GM18951 (cell line): ENCODE results near the gene SATL1.
"Not testable (repeated sequence)": the region's sequence is repeated elsewhere in the genome, so short reads cannot be mapped to it uniquely, and the experiment has no call there.

Source experiments
- POLR2A ChIP-seq: IDR thresholded peaks from 4 replicates; pipeline ENCODE4 v1.6.1; 2011; ENCODE audit warnings: mild to moderate bottlenecking; ENCODE audit not compliant: insufficient read length, insufficient read depth; ENCODE audit errors: extremely low read depth
- in situ Hi-C: fragments of 300-500 bp; cut with MboI; formaldehyde crosslinking; loops from one replicate; pipeline ENCODE4 v1.12.0; 2022; ENCODE audit warnings: low sequenced_read_pairs, mixed read lengths, inconsistent platforms; ENCODE audit not compliant: unreplicated experiment

Gene SATL1

DNA sequence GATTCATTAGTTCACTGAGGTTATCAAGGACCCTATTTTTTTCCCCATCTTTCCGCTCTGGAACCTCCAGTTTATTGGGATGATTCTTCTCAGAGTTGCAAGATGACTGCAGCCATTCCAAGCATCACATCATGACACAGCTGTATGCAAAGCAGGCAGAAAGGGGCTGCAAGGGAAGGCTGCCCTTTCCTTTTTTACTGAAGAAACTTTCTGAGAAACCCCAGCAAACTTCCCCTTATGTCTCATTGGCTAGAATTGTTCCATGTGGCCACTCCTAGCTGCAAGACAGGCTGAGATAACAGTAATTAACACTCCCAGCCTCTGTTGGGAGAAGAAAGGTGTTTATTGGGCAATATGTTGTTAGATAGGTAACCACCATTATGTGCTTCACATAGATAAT, 102.6 kb downstream of the SATL1 start:
- no peak for TF ChIP-seq POLR2A
- in situ Hi-C loops: no loop called here

DNA sequence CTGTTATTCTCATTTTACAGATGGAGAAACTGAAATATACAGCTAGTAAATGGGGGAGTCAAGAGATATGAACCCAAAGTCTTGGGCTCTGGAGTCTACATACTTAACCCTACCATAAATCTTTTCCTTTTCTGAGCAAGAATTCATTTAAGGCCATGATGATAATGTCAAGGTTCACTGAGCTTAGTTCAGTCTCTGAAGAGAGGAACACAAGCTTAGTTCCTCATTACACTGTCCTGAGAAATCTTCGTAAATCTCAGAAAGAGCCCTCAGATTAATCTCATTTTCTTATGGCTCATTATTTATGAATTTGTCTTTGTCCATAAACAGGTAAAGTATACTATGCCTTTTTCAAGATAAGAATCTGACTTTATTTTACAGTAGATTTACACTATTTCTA, 104.2 kb downstream of the SATL1 start:
- in situ Hi-C loops: no loop called here
- TF ChIP-seq POLR2A: no peak

DNA sequence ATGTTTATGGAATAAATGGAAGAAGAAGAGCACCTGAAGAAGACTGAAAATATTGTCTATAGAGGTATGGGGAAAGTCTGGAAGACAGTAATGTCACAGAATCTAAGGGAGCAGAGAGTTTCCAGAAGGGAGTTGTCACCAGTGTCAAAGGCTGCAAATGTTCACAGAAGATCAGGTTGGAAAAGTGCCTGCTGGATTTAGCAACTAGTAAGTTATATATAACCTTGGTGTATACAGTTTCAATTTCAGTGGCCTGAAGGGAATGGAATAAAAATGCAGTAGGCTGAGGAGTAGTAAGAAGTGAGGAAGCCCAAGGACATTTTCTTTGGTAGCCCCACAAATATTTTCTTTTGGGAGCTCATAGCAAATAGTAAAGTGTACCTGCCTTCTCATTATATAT, 107.2 kb downstream of the SATL1 start:
- in situ Hi-C loops: no loop called here
- no peak for TF ChIP-seq POLR2A

DNA sequence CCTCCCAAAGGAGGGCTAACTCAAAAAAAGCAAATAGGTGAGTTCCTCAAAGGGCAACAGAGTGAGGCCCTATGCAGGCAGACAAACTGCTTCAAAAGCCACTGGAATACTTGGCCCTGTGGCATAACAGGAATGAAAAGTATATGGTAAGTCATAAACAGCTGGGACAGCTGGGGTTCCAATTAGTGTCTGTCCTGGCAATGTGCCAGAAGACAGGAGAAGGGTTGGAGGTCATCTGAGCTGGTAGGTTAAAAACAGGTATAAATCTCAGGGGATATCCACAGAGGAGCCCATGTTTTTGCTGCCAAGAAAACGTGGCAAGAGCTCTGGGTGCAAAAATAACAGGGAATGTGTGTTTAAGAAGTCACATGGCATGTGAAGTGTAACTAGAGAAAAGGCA, 128.3 kb downstream of the SATL1 start:
- in situ Hi-C loops: loop anchor here (25.0 kb wide), 1 partner anchor 422 kb away; no protein-coding TSS in a partner anchor
- TF ChIP-seq POLR2A: no peak

DNA sequence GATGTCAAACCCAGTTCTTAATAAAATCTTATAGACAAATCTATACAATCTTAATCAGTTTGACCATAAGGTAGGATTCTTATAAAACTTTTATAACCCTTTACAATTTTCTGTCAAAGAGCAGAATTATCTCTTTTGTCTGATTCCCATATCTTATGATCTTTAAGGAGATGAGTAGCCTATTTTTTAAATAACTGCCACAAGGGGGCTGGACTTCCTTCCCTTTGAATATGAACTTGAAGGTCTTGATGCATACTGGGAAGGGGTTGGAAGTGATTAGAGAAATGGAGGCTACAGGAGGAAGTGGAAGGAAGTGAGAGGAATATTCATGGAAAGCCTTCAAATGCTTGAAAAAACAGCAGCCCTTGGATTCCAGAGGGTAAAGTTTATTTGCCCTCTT, 128.8 kb downstream of the SATL1 start:
- TF ChIP-seq POLR2A: no peak
- in situ Hi-C loops: loop anchor here (25.0 kb wide), 1 partner anchor 423 kb away; no protein-coding TSS in a partner anchor

DNA sequence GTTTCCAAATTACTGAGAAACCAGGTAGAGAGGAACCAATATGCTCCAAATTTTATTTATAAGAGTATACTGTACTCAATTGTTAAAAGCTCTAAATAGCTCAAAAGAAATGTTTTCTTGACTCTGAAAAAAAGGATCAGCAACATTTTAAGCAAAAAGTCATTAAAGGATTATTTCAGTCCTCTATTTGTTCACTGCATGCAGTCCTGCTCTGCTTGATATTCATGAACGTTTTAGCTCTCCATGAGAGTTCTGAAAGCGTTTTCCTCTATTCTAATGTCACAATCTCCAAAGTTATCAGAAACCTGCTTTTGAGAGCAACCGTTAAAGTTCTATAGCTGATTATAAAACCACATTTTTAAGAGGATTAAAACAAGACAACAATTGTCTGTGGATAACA, 129.4 kb downstream of the SATL1 start:
- in situ Hi-C loops: loop anchor here (25.0 kb wide), 1 partner anchor 423 kb away; no protein-coding TSS in a partner anchor

DNA sequence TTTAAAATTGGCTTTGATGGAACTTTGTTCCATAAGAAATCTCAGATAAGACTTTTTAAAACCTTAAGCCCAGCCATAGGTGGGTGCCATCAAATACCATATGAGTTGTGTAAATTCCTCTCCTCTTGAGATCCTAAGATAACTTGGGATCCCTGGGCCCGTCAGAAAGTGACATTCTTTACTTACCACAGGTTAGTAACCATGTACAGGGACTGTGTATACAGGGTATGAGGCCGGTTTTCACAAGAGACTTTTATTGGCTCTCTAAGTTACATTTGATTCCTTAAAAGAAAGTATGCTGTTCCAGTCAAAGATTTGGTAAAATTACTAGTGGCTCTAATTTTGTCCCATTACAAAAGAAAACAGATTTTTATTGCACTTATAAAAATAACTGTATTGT, 129.8 kb downstream of the SATL1 start:
- in situ Hi-C loops: loop anchor here (25.0 kb wide), 1 partner anchor 424 kb away; no protein-coding TSS in a partner anchor
- no peak for TF ChIP-seq POLR2A

More for the DNA sequence above, 129.4 kb downstream of the SATL1 start:
- TF ChIP-seq POLR2A: no peak

DNA sequence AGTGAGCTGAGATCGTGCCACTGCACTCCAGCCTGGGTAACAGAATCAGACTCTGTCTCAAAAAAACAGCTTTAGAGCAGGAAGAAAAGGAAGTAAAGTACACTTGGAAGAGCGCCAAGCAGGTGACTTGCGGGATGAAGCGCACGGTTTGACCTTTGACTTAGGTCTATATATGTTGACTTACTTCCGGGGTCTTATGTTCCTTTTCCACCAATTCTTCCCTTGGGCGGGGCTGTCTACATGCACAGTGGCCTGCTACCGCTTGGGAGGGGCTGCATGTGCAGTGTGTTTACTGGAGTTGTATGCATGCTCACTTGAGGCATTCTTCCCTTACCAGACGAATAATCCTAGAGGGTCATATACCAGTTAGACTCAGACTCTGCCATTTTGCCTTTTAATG, 131.3 kb downstream of the SATL1 start:
- in situ Hi-C loops: loop anchor here (25.0 kb wide), 1 partner anchor 425 kb away; no protein-coding TSS in a partner anchor
- TF ChIP-seq POLR2A: no peak

DNA sequence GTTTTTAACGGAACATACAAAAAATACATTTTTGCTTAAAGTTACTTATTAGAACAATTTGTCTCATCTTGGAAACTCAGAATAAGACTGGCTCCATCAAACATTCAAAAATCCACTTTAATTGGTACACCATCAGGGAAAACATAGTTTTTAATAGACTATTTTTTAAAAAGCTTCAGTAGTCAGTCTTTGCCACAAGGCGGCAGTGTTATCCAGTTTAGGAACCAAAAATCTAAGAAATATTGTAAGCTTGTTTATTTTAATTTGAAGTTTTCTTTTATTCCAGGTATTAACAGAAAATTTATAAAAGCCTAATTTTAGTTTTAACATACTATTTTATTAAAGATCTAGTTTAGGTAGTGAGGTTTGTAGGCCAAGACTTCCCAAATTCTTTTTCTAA, 132.2 kb downstream of the SATL1 start:
- in situ Hi-C loops: loop anchor here (25.0 kb wide), 1 partner anchor 426 kb away; no protein-coding TSS in a partner anchor

DNA sequence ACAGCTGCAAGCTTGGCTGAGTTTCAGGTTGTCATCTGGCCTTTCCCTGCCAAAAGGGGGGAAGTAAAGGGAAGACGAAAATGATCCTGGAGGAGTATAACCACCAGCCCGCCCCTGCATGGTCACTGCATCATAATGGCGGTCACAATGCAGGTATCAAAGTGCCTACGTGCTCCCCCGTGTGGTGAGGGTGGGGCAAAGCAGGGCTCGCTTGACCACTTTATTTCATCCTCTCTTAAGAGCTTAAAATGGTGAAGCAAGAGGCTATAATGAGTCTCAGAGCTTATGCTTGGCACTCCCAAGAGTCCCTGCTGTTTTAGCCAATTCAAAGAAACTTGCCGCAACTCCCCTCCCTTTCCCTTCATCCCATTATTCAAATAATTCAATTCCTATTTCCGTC, 134.3 kb downstream of the SATL1 start:
- no peak for TF ChIP-seq POLR2A
- in situ Hi-C loops: loop anchor here (25.0 kb wide), 1 partner anchor 428 kb away; no protein-coding TSS in a partner anchor

More for the DNA sequence above, 132.2 kb downstream of the SATL1 start:
- no peak for TF ChIP-seq POLR2A

DNA sequence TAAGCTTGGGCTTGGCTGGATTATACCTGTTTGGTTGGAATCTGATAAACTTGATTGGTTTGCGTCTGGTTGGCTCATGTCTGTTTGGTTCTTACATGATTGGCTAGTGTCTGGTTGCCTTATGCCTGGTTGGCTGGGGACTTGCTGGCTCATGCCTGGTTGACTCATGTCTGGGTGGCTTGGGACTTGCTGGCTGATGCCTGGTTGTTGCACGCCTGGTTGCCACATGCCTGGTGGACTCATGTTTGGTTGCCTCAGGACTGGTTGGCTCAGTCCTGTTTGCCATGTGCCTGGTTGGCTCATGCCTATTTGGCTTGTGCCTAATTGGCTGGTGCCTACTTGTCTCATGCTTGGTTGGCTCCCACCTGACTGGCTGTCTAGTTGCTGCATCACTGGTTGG, 135.4 kb downstream of the SATL1 start:
- in situ Hi-C loops: loop anchor here (25.0 kb wide), 1 partner anchor 429 kb away; no protein-coding TSS in a partner anchor
- no peak for TF ChIP-seq POLR2A

DNA sequence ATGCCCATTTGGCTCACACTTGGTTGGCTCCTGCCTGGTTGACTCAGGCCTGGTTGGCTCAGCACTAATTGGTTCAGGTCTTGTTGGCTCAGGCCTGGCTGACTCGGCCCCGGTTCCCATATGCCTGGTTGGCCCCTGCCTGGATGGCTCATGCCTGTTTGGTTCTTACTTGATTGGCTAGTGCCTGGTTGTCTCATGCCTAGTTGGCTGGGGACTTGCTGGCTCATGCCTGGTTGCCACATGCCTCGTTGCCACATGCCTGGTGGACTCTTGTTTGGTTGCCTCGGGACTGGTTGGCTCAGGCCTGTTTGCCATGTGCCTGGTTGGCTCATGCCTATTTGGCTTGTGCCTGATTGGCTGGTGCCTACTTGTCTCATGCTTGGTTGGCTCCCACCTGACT, 136.2 kb downstream of the SATL1 start:
- in situ Hi-C loops: loop anchor here (25.0 kb wide), 1 partner anchor 430 kb away; no protein-coding TSS in a partner anchor
- no peak for TF ChIP-seq POLR2A

DNA sequence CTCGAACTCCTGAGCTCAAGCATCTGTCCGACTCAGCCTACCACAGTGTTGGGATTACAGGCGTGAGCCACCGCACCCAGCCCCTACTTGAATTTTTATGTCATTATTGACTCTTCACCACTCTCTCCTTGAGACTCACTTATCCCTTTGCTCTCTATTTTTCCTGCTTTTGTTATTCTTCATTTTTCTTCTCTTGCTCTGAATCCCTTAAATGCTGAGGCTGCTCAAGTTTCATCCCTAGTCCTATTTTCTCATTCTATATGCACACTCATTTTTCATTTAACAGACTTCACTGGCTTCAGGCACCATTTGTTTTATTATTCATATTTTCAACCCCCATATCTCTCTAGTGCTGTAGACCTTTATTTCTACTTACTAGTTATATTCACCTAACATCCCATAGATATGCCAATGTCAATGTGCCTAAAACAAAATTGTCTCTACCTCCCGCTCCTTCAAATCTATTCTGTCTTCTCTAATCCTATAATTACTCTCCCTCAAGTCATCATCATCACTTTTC, 154.2 kb downstream of the SATL1 start:
- in situ Hi-C loops: no loop called here

DNA sequence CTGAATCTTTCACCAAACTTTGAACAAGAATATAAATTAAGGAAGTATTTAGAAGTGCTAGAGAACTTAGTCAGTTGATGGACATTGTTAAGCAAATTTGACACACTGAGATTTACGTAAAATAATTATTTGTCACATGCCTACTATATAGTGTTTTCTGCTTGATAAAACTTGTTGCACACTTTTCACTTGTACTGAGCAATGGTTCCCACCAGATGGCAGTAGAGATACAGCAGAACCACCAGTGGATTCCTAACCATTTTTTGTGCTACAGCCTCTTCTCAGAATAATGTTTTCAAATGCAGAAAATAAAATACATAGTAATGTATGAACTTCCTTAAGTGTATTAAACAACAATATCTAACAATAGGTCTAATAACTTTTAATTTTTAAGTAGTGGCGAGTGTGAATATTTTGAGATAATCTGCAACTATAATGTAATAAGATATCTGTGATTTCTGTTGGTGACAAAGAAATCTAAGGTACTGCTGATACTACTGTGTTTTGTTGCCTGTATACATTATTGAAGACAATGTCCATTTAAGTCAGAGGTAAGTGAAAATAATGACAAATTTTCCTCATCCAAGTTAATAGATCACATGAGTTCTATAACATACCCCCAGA, 158.7 kb downstream of the SATL1 start:
- no peak for TF ChIP-seq POLR2A
- in situ Hi-C loops: no loop called here

More for the DNA sequence above, 154.2 kb downstream of the SATL1 start:
- no peak for TF ChIP-seq POLR2A

DNA sequence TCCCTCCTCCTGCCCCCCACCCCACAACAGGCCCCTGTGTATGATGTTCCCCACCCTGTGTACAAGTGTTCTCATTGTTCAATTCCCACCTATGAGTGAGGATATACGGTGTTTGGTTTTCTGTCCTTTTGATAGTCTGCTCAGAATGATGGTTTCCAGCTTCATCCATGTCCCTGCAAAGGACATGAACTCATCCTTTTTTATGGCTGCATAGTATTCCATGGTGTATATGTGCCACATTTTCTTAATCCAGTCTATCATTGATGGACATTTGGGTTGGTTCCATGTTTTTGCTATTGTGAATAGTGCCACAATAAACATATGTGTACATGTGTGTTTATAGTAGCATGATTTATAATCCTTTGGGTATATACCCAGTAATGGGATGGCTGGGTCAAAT, 166.3 kb downstream of the SATL1 start:
- in situ Hi-C loops: not testable (repeated sequence)
